SU-DHL-6 (cell line): Measurements from ENCODE around the gene RARA.

Experiments used
- H2AFZ ChIP-seq: fragments of 200-600 bp; sonication (generic); 2 replicates; pipeline ENCODE4 v1.6.1; 2014; ENCODE audit warnings: low read depth, mild to moderate bottlenecking, moderate library complexity, mixed read lengths, antibody characterized with exemption, low read length; ENCODE audit not compliant: severe bottlenecking
- H3F3A ChIP-seq: fragments of 200-600 bp; shearing (Covaris generic); 2 replicates; pipeline ENCODE4 v1.6.0; 2016; ENCODE audit warnings: antibody characterized with exemption, mild to moderate bottlenecking; ENCODE audit not compliant: insufficient read depth
- H3K27ac ChIP-seq: fragments of 200-600 bp; sonication (generic); 2 replicates; pipeline ENCODE4 v1.5.1; 2016; ENCODE audit warnings: low read depth, mild to moderate bottlenecking, low read length, moderate library complexity, mixed read lengths
- H3K27me3 ChIP-seq: fragments of 200-600 bp; sonication (generic), shearing (Covaris generic); 2 replicates; pipeline ENCODE4 v1.6.0; 2014; ENCODE audit warnings: mild to moderate bottlenecking, low read length
- H3K36me3 ChIP-seq: fragments of 200-600 bp; sonication (generic); 2 replicates; pipeline ENCODE4 v1.6.1; 2014; ENCODE audit warnings: mild to moderate bottlenecking, low read length, mixed read lengths
- H3K4me2 ChIP-seq: fragments of 300-600, 200-600 bp; shearing (Covaris generic), sonication (generic); 2 replicates; pipeline ENCODE4 v1.6.0; 2014; ENCODE audit warnings: low read length, low read depth, mild to moderate bottlenecking; ENCODE audit not compliant: poor library complexity, severe bottlenecking
- H3K4me3 ChIP-seq: fragments of 200-600 bp; sonication (generic); 2 replicates; pipeline ENCODE4 v1.5.1; 2014; ENCODE audit warnings: antibody characterized with exemption, low read length, mild to moderate bottlenecking, mixed read lengths; ENCODE audit not compliant: insufficient read depth, poor library complexity, severe bottlenecking
- H3K79me2 ChIP-seq: fragments of 200-600 bp; sonication (generic); 2 replicates; pipeline ENCODE4 v1.6.1; 2014; ENCODE audit warnings: mild to moderate bottlenecking, low read length, moderate library complexity; ENCODE audit not compliant: insufficient read depth
- H3K9ac ChIP-seq: fragments of 200-600 bp; sonication (generic); 2 replicates; pipeline ENCODE4 v1.7.0; 2014; ENCODE audit warnings: mild to moderate bottlenecking, low read length
- H3K9me2 ChIP-seq: fragments of 200-600 bp; sonication (generic); replicated peaks from 2 replicates; pipeline ENCODE4 v1.6.1; 2014; ENCODE audit warnings: low read length; ENCODE audit not compliant: insufficient read depth
- H3K9me3 ChIP-seq: fragments of 200-600 bp; sonication (generic); 2 replicates; pipeline ENCODE4 v1.6.1; 2014; ENCODE audit warnings: low read length, mixed read lengths; ENCODE audit not compliant: insufficient read depth
- H4K20me1 ChIP-seq: fragments of 200-600 bp; sonication (generic); 2 replicates; pipeline ENCODE4 v1.6.1; 2014; ENCODE audit warnings: low read depth, mild to moderate bottlenecking, antibody characterized with exemption, low read length, moderate library complexity, mixed read lengths
- EZH2phosphoT487 ChIP-seq: fragments of 200-600 bp; sonication (generic), shearing (Covaris generic); conservative IDR thresholded peaks from 2 replicates; pipeline ENCODE4 v1.6.1; 2018; ENCODE audit warnings: mild to moderate bottlenecking, antibody characterized with exemption, low read length, moderate library complexity, mixed read lengths
- TF ChIP-seq, protein P1 (sequence below): fragments of 200-600 bp; sonication (generic); IDR thresholded peaks from one replicate; pipeline ENCODE4 v1.5.1; 2017; ENCODE audit warnings: antibody characterized with exemption, mild to moderate bottlenecking, low read length, moderate library complexity; ENCODE audit not compliant: insufficient read depth, poor library complexity, severe bottlenecking

RARA gene

DNA sequence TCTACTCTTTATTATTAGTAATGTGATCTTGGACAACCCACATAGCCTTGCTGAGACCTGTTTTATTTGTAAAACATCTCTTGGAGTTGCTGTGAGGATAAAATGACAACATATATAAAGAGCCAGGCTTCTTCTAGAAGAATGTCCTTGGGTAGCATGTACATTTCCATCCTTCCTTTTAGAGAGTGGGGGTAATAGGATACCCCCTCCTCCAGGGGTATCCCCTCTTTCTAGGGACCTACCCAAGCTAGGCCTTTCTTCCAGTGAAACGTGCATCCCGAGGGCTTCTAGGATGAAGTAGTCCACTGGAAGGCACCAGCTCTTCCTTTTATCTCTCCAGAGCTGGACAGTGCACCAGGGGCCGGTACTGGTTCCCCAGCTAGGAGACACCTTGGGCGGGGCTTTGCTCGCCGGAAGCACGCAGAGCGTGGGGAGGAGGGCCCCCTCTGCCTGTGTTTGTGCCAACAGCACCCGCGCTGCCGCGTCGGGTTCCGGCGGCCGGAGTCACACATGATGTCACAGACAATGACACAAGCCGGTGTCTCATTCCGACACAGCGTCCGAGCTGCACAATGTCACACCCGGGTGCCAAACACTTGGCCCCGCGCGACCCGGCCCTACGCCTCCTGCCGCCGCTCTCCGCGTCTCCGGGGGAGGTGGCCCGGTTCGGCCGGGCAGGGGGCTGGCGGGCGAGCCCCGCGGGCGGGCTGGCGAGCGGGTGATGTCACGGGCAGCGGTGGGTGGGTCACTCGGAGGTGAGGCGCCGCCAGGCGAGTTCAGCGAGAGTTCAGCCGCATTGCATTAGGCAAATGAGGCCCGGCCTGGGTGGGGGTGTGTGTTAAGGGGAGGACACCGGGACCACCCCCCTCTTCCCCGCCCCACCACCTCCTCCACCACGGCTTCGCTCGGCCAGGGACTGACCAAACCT, 32.2 kb downstream of the RARA start:
- Histone ChIP-seq H3K79me2 (no peaks in the 10 kb centered on the region), H2AFZ (no peak overlapping the region), H3K4me3 (peak overlapping the region; percentile 45), H3K9me2 (no peaks in the 10 kb centered on the region), H3K9ac (peak overlapping the region; percentile 29), H3K27ac (no peak overlapping the region), H3F3A (peaks cover 9% of the 10 kb centered on the region), H3K9me3 (no peaks in the 10 kb centered on the region), H4K20me1 (peaks cover 4% of the 10 kb centered on the region; the same call in 1 of the 2 replicates), H3K27me3 (no peaks in the 10 kb centered on the region), H3K4me2 (peak overlapping the region; percentile 61), H3K36me3 (no peaks in the 10 kb centered on the region; the same call in 1 of the 2 replicates)
- no peak for TF ChIP-seq EZH2phosphoT487
- TF ChIP-seq, protein P1, sequence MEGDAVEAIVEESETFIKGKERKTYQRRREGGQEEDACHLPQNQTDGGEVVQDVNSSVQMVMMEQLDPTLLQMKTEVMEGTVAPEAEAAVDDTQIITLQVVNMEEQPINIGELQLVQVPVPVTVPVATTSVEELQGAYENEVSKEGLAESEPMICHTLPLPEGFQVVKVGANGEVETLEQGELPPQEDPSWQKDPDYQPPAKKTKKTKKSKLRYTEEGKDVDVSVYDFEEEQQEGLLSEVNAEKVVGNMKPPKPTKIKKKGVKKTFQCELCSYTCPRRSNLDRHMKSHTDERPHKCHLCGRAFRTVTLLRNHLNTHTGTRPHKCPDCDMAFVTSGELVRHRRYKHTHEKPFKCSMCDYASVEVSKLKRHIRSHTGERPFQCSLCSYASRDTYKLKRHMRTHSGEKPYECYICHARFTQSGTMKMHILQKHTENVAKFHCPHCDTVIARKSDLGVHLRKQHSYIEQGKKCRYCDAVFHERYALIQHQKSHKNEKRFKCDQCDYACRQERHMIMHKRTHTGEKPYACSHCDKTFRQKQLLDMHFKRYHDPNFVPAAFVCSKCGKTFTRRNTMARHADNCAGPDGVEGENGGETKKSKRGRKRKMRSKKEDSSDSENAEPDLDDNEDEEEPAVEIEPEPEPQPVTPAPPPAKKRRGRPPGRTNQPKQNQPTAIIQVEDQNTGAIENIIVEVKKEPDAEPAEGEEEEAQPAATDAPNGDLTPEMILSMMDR, result no peak

DNA sequence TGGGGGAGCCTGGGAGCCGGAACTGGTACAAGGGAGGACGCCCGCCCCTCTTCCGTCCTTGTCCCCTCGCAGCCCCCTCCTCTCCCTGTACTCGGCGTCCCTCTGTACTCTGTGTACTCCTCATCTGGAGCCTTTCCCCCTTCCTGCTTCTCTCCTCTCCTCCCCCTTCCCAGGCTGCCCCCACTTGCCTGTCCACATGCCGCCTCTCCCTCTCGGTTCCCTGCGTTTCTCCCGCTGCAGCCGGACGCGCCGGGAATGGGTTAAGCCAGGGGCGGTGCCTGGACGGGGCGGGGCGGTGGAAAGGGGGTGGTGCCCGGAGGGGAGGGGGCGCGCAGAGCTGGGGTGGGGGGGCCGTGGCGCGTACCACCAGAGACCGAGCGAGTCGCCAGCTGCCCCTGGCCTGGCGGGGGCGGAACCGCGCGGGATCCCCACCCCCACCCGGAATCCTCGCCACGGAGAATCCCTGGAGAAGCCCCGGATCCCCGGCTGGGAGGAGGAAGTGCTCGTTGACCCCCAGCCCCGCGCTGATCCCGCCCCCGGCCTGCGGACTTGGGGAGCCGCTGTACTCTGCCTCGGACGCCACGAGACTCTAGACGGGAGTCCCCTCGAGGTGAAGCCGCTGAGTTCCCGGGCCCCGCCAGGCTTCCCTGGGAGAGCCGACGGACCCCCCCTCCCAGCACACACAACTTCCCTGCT, 33.0 kb downstream of the RARA start:
- Histone ChIP-seq H3K36me3 (no peaks in the 10 kb centered on the region; the same call in 1 of the 2 replicates), H3K27me3 (no peaks in the 10 kb centered on the region), H3F3A (peaks cover 9% of the 10 kb centered on the region), H3K4me3 (no peak overlapping the region), H3K9me2 (no peaks in the 10 kb centered on the region), H3K9me3 (no peaks in the 10 kb centered on the region), H2AFZ (no peak overlapping the region), H4K20me1 (peaks cover 4% of the 10 kb centered on the region; the same call in 1 of the 2 replicates), H3K9ac (0 out of 2 replicates have a peak overlapping the region, but pooled peaks have one; percentile 29), H3K27ac (no peak overlapping the region), H3K4me2 (peak overlapping the region; percentile 61), H3K79me2 (no peaks in the 10 kb centered on the region)
- TF ChIP-seq EZH2phosphoT487, result no peak
- TF ChIP-seq, protein P1, result no peak

DNA sequence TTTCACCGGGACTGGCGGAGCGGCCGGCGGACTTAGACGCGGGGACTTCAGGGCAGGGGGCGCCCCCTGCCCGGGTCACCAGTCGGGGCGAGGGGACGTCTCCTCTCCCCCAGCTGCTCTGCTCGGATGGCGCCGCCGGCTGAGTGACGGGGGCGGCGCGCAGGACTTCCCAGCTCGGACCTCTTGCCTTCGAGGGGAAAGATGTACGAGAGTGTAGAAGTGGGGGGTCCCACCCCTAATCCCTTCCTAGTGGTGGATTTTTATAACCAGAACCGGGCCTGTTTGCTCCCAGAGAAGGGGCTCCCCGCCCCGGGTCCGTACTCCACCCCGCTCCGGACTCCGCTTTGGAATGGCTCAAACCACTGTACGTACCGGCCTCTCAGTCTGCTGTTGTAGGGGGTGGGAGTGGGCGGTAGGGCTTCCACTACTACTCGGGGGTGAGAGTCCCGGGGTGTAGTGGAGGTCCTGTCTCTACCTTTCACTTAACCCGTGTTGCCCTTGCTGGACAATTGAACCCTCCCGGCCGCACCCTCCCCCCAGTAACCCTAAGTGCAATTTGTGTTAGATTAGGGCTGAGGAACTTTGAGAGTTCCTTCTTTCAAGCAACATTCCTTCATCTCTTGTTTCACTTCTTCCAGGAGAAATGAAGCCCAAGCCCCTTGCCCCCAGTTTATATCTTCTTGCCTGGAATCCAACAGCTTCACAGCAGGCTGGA, 33.7 kb downstream of the RARA start:
- no peaks in the 10 kb centered on the region for H3K27me3 ChIP-seq
- H3K27ac ChIP-seq, result no peak overlapping the region
- no peaks in the 10 kb centered on the region for H3K79me2 ChIP-seq

More for the DNA sequence above, 33.7 kb downstream of the RARA start:
- Histone ChIP-seq H3K9me3 (no peaks in the 10 kb centered on the region), H4K20me1 (peaks cover 4% of the 10 kb centered on the region; the same call in 1 of the 2 replicates), H3K4me3 (no peak overlapping the region), H2AFZ (no peak overlapping the region), H3K9ac (no peak overlapping the region), H3K36me3 (no peaks in the 10 kb centered on the region; the same call in 1 of the 2 replicates), H3K4me2 (no peak overlapping the region), H3F3A (peaks cover 9% of the 10 kb centered on the region), H3K9me2 (no peaks in the 10 kb centered on the region)
- TF ChIP-seq, protein P1, result no peak
- no peak for TF ChIP-seq EZH2phosphoT487
